GM21529 (cell line): ENCODE data around the gene ITGA2B.
"Not testable (repeated sequence)": the region's sequence is repeated elsewhere in the genome, so short reads cannot be mapped to it uniquely, and the experiment has no call there.

Experiments used
- ATAC-seq: cut with Tn5 transposase; IDR thresholded peaks from one replicate; pipeline ENCODE4 v1.9.1; 2021; ENCODE audit not compliant: unreplicated experiment

ITGA2B gene

DNA sequence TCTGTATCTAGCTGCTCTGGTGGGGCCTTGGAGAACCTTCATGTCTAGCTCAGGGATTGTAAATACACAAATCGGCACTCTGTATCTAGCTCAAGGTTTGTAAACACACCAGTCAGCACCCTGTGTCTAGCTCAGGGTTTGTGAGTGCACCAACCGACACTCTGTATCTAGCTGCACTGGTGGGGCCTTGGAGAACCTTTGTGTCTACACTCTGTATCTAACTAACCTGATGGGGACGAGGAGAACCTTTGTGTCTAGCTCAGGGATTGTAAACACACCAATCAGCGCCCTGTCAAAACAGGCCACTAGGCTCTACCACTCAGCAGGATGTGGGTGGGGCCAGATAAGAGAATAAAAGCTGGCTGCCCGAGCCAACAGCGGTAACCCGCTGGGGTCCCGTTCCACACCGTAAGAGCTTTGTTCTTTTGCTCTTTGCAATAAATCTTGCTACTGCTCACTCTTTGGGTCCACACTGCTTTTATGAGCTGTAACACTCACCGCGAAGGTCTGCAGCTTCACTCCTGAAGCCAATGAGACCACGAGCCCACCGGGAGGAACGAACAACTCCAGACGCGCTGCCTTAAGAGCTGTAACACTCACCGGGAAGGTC is 19.9 kb downstream of the ITGA2B start:
- ATAC-seq: not testable (repeated sequence)

- ATAC-seq: not testable (repeated sequence)
Measured at GRCh38 chr17:44368391-44369243, 20.8 kb downstream of the ITGA2B start.

DNA sequence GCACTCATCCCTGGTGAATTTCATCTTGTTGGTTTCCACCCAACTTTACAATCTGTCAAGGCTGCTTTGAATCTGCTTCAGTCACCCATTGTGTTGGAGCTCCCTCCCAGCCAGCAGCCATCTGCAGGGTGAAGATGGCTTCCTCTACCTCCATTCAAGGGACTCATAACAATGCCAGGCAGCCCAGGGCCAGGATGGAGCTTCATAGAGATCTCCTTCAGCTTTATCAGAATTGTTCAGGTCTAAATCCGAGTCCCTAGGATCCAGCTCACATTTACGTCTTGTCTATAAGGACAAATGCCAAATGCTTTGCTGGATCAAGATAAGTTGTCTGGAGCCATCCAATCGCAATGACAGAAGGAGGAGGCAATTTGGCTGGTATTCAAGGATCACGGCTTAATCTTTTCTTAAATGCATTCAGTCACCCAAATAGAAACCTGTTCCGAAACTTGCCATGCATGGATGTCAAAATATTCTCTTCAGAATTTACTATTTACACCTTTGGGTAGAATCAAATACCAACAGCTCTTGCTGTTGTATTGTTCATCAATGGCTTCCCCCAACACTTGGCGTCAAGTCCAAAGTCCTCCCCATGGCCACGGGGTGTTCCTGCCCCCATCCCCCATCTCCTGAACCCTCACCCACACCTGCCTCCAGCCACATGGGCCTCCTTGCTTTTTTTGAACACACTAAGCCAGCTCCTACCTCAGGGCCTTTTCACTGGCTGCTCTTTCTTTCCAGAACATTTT is 22.0 kb downstream of the ITGA2B start:
- no peak for ATAC-seq

DNA sequence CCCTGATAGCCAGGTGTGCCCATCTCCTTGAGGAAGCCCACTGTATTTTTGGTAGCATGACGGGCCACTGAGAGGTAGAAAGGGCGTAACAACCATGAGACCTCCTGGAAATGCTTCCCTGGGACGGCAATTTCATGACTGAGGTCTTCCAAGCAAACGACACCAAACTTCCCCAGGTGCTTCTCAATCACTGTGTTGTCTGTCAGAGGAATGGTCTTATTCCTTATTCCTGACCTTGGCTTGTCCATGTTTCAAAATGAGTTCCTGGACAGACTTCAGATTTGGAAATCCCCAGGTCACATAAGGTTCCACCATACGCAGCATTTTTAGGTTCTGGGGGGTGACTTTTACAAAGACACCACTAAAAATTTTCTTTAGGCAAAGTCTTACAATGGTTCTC is 24.4 kb downstream of the ITGA2B start:
- not testable (repeated sequence) for ATAC-seq

GRCh38 chr17:44363613-44364159 is 25.8 kb downstream of the ITGA2B start, which contains the start of gene FAM171A2:
Gene FAM171A2 (minus strand): TSS chr17:44363853. CDS start chr17:44363714, 139 bp downstream.
- ATAC-seq: no peak

DNA sequence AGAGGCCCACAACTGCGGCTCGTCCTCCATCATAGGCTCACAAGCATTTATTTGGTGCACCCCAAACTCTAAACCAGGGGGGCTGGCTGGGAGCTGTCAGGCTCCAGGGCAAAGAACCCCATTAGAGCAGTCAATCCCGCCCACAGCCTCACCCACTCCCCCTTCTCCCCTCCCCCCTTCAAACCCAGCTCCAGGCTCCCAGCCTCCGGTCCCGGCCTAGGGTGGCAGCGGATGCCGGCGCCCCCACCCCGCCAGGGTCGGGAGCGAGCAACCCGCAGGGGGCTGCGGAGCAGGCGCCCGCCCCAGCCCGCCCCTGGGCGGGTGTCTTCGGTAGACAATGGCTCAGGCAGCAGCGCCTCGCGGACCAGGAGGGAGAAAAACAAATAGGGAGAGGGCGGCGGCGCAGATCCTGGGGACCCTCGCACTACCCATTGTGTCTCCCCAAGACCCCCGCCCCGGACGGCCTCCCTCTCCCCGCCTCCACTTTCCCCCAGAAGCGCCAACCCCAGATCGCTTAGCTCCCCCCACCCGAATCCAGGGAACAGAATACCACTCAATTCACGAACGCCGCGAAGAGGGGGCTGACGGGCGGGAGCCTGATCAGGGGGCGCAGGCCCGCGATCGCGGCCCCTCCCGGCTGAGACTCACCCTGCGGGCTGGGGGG is 26.4 kb downstream of the ITGA2B start:
- no peak for ATAC-seq

- ATAC-seq: no peak
Measured at GRCh38 chr17:44362459-44362948, 26.9 kb downstream of the ITGA2B start.

DNA sequence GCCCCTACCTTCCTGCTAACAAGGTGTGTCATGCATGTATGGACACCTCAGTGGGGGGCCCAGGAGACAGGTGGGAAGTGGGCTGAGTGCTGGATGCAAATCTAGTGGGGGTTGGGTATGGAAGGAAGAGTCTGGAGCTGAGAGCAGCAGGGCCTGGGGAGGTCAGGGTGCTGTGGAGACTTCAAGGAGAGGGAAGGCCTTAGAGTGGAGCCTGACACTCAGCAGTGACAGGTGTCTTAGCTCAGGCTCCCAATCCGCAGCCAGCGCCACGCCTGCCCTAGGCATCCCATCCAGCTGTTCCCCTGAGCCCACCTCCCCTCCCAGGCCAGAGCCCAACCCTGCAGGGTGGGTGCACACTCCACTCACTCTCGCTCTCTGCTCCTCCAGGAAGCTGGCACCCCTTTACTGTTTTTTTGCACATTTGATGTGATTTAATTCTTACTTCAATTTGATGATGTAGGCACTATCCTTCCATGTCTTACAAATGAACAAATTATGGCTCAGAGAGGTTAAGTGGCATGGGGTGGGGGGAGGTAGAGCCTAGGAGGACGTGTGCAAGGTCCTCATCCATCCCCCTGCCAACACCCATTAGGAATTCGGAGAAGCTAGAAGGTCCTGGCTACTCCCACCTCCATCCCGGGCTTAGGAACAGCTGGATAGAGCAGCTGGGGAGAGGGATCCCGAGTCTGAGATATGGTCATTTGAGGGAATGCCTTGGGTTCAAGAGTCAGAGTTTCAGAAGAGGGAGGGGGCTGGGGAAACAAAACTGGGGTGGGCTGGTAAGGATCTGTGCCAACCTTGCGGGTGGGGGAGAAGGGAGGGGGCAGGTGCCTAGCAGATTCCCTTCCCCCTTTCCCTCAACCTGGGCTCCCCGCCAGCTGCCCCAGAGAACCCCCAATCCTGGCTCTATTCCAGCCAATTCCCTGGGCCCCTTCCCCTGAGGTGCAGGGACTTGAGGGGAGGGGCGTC is 27.9 kb downstream of the ITGA2B start:
- no peak for ATAC-seq

DNA sequence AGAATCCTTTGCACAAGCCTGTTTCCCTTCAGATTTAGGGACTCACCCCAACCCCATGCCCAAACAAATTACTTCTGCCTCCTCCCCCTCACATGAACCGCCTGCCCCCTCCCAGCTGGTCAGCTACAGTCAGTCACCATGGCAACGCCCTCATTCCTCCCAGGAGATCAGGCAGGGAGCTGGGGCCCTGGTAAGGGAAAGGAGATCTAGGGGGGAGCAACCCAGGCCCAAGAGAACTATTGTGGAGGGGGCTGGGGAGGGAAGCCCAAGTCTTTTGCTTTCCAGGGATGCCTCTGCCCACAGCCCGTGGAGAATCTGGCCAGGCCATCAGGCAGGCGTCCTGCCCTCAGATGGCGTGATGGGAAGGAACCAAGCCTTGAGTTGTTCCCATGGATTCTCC is 28.6 kb downstream of the ITGA2B start:
- ATAC-seq: no peak

- no peak for ATAC-seq
Measured at GRCh38 chr17:44360144-44360533, 29.3 kb downstream of the ITGA2B start.

DNA sequence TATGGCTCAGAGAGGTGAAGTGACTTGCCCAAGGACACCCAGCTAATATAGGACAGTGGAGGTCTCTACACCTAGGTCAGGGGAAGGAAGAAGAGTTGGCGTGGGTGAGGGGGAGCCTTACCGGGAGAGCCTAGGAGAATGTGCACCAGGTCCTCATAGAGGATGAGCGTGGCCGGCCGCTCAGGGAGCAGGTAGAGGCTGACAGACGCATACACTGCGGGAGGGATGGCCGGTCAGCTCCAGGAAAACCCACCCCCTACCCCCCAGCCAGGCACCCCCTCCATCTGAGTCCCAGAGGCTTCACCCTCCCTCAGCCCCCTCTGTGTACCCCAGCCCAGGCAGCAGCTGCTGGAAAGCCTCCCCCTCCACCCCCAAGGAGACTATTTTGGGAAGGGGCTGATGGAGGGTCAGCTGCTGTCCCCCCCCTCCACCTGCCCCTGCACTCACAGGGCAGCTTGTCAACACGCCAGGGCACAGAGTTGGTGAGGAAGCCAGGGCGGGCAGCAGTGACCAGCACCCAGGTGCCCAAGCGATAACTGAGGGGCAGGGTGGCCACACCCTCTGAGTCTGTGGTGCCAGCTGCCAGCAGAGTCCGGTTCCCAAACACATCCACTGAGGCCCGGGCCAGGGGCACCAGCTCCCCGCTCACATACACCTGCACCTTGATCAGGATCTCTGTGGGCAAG is 29.8 kb downstream of the ITGA2B start:
- no peak for ATAC-seq

GRCh38 chr17:44359006-44359405 is 30.4 kb downstream of the ITGA2B start:
- ATAC-seq: no peak

DNA sequence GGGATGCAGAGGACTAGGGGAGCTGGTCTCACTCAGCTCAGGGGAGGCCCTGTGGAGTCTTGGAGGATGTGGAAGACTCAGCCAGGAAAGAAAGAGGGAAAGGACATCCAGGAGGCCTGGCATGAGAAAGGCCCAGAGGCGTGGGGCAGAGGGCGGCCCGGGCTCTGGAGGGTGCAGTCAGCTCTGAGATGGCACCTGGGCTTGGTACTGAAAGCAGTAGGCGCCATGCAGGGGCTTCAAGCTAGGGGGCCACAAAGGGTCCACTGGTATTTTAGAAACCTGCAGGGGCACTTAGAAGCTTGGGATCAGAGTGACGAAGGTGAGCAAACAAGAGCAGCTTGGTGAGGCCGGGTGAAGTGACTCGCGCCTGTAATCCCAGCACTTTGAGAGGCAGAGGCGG is 31.4 kb downstream of the ITGA2B start:
- no peak for ATAC-seq

GRCh38 chr17:44356241-44356640 is 33.2 kb downstream of the ITGA2B start:
- ATAC-seq: no peak

- ATAC-seq: no peak
Measured at GRCh38 chr17:44355642-44356099, 33.8 kb downstream of the ITGA2B start.

DNA sequence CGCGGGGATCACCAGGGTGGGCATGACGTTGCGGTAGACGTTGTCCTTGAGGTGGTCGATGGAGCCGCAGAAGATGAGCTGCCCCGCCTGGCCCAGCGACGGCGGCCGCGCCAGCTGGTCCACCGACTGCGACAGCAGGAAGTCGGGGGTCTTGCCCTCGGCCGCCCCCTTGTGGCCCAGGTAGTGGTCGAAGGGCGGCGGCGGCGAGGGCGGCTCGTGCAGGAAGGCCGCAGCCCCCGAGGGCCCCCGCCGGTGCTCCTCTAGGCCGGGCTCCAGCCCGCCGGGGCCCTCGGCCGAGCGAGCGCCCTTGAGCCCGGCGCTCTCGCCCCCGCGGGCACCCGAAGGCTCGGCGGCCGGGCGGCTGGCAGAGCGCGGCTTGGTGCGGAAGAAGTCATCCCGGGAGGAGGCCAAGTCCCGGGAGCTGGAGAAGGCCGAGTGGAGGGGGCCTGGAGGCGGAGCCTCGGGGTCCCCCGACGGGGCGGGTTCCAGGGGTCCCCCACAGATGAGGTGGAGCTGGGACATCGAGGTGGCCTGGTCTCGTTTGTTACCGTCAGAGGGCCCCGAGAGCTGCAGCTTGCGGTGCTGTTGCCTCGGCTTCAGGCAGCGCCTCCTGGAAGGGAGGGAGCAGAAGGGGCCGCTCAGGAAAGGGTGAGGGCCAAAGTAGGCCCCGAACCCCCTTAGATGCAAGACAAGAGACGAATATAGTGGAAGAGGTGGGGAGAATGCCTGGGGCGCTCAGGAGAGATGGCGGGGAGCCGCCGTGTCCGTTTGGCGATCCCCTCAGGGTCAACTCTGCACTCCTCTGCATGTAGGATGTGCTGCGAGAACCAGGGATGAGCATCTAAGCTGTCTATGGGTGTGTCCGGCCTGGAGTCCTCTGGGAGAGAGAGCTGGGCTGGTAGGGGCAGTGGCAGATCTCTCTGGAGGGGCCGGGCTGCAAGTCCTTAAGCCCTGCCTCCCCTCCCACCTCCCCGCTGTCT is 34.6 kb downstream of the ITGA2B start:
- no peak for ATAC-seq

DNA sequence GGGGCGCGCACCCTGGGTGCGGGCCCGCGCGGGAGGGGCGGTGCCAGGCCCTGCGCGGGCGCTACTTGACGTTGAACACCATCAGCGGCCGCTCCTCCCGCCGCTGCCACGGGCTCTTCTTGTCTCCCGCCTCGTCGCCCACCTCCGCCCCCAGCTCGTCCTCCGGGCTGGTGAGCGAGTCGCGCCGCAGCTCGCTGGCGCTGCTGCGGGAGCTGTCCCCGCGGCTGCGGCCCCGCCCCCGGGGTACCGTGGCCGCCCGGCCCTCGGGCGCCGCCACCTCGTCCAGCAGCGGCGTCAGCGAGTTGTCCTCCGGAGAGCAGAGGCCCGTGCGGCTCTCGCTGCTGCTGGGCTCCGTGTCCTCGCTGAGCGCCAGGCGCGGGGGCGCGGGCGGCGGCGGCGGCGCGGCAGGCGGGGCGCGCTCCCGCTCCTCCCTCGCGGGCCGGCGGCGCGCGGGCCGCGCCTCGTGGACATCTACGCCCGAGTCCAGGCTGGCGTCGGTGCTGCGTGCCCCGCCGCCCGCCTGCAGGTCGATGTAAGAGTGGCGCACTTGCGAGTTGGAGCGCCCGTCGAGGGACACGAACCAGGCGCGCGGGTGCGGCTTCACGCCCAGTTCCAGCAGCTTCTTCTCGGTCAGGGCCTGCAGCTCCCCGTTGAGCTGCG is 35.6 kb downstream of the ITGA2B start:
- no peak for ATAC-seq
